HEK293 (cell line): ENCODE measurements around the gene ZNF668.

ENCODE experiments used
- CTCF ChIA-PET: fragments of 350-600 bp; formaldehyde crosslinking; extraction: SDS; loops from one replicate; lab custom pipeline; 2021; ENCODE audit warnings: antibody characterized with exemption; lab: Yijun Ruan, JAX
- POLR2A ChIA-PET: fragments of 300-600 bp; formaldehyde crosslinking; extraction: SDS; loops from one replicate; lab custom pipeline; 2020; ENCODE audit warnings: antibody characterized with exemption, inconsistent platforms; lab: Yijun Ruan, JAX
- H3K27ac ChIP-seq: fragments of 200-500 bp; sonication (Bioruptor generic); 2 replicates; pipeline ENCODE4 v1.5.1; 2014; ENCODE audit warnings: low read depth, low read length, control low read depth, inconsistent platforms; ENCODE audit errors: extremely low read depth
- H3K36me3 ChIP-seq, 2 experiments: fragments of 200-500 bp in 1 of 2; sonication (Bioruptor generic) in 1 of 2; 1 replicate in 1 of 2; 2 replicates in 1 of 2; pipeline ENCODE4 v1.5.1; 2014 to 2017; ENCODE audit warnings: inconsistent platforms in 2 of 2, low read length in 2 of 2; ENCODE audit not compliant: control insufficient read depth in 2 of 2, insufficient read depth in 1 of 2
- H3K4me1 ChIP-seq: fragments of 200-500 bp; sonication (Bioruptor generic); 2 replicates; pipeline ENCODE4 v1.5.1; 2014; ENCODE audit warnings: mild to moderate bottlenecking, low read length, inconsistent platforms; ENCODE audit not compliant: control insufficient read depth, insufficient read depth
- H3K4me3 ChIP-seq: 2 replicates; pipeline ENCODE4 v1.5.1; 2011; ENCODE audit warnings: low read depth, mild to moderate bottlenecking, control low read depth, low read length, moderate library complexity
- H3K9me3 ChIP-seq: fragments of 200-500 bp; sonication (Bioruptor generic); 2 replicates; pipeline ENCODE4 v1.5.1; 2014; ENCODE audit warnings: low read depth, low read length, inconsistent platforms; ENCODE audit not compliant: control insufficient read depth, insufficient read depth
- EGR2 ChIP-seq: fragments of 450-650 bp; formaldehyde crosslinking; IDR thresholded peaks from 2 replicates; pipeline ENCODE4 v1.5.1; 2016; ENCODE audit warnings: low read depth, missing biosample characterization, missing genetic modification characterization
- GLIS1 ChIP-seq: fragments of 450-650 bp; formaldehyde crosslinking; IDR thresholded peaks from 2 replicates; pipeline ENCODE4 v1.5.1; 2016; ENCODE audit warnings: missing biosample characterization, missing genetic modification characterization
- GLIS2 ChIP-seq: fragments of 450-650 bp; formaldehyde crosslinking; IDR thresholded peaks from 2 replicates; pipeline ENCODE4 v1.5.1; 2016; ENCODE audit warnings: missing biosample characterization, missing genetic modification characterization
- IKZF3 ChIP-seq: fragments of 450-650 bp; IDR thresholded peaks from 2 replicates; pipeline ENCODE4 v1.5.0; 2018; ENCODE audit warnings: missing biosample characterization, mild to moderate bottlenecking, missing genetic modification characterization, moderate library complexity
- KLF9 ChIP-seq: fragments of 450-650 bp; formaldehyde crosslinking; IDR thresholded peaks from 2 replicates; pipeline ENCODE4 v1.5.1; 2016; ENCODE audit warnings: missing biosample characterization, missing genetic modification characterization, low read depth
- SP3 ChIP-seq: fragments of 450-650 bp; formaldehyde crosslinking; IDR thresholded peaks from 2 replicates; pipeline ENCODE4 v1.5.1; 2016; ENCODE audit warnings: missing biosample characterization, missing genetic modification characterization
- TRIM28 ChIP-seq: IDR thresholded peaks from 2 replicates; pipeline ENCODE4 v1.6.1; 2011; ENCODE audit warnings: low read length, control low read depth, borderline replicate concordance
- ZFHX2 ChIP-seq: fragments of 450-650 bp; formaldehyde crosslinking; conservative IDR thresholded peaks from 2 replicates; pipeline ENCODE4 v1.5.1; 2016; ENCODE audit warnings: missing biosample characterization, missing genetic modification characterization
- ZNF10 ChIP-seq: fragments of 450-650 bp; formaldehyde crosslinking; IDR thresholded peaks from 2 replicates; pipeline ENCODE4 v1.5.1; 2017; ENCODE audit warnings: missing biosample characterization, missing genetic modification characterization
- ZNF184 ChIP-seq: fragments of 450-650 bp; IDR thresholded peaks from 2 replicates; pipeline ENCODE4 v1.5.1; 2018; ENCODE audit warnings: missing biosample characterization, mild to moderate bottlenecking, missing genetic modification characterization
- ZNF19 ChIP-seq: fragments of 450-650 bp; formaldehyde crosslinking; IDR thresholded peaks from 2 replicates; pipeline ENCODE4; 2016; ENCODE audit warnings: missing biosample characterization, missing genetic modification characterization, low read depth
- ZNF354C ChIP-seq: fragments of 450-650 bp; formaldehyde crosslinking; IDR thresholded peaks from 2 replicates; pipeline ENCODE4 v1.5.1; 2016; ENCODE audit warnings: missing biosample characterization, missing genetic modification characterization, low read depth, borderline replicate concordance
- ZNF521 ChIP-seq: fragments of 450-650 bp; formaldehyde crosslinking; IDR thresholded peaks from 2 replicates; pipeline ENCODE4 v1.5.1; 2017; ENCODE audit warnings: missing biosample characterization, mild to moderate bottlenecking, missing genetic modification characterization
- ZNF530 ChIP-seq: fragments of 450-650 bp; formaldehyde crosslinking; IDR thresholded peaks from 2 replicates; pipeline ENCODE4 v1.5.1; 2016; ENCODE audit warnings: low read depth, missing biosample characterization, missing genetic modification characterization
- ZNF560 ChIP-seq: fragments of 450-650 bp; formaldehyde crosslinking; IDR thresholded peaks from 2 replicates; pipeline ENCODE4 v1.5.1; 2017; ENCODE audit warnings: missing biosample characterization, missing genetic modification characterization, borderline replicate concordance
- ZNF571 ChIP-seq: fragments of 450-650 bp; formaldehyde crosslinking; IDR thresholded peaks from 2 replicates; pipeline ENCODE4 v1.5.0; 2017; ENCODE audit warnings: missing biosample characterization, missing genetic modification characterization
- ZNF677 ChIP-seq: fragments of 450-650 bp; IDR thresholded peaks from 2 replicates; pipeline ENCODE4 v1.5.0; 2018; ENCODE audit warnings: missing biosample characterization, mild to moderate bottlenecking, missing genetic modification characterization, moderate library complexity
- ZNF776 ChIP-seq: fragments of 450-650 bp; formaldehyde crosslinking; IDR thresholded peaks from 2 replicates; pipeline ENCODE4 v1.5.0; 2017; ENCODE audit warnings: missing biosample characterization, missing genetic modification characterization, borderline replicate concordance
- ZNF843 ChIP-seq: fragments of 450-650 bp; formaldehyde crosslinking; IDR thresholded peaks from 2 replicates; pipeline ENCODE4 v1.5.1; 2016; ENCODE audit warnings: missing biosample characterization, missing genetic modification characterization
- ZXDB ChIP-seq: fragments of 450-650 bp; formaldehyde crosslinking; IDR thresholded peaks from 2 replicates; pipeline ENCODE4 v1.5.1; 2016; ENCODE audit warnings: missing biosample characterization, missing genetic modification characterization
- TF ChIP-seq, protein P1 (sequence below): fragments of 450-650 bp; formaldehyde crosslinking; IDR thresholded peaks from 2 replicates; pipeline ENCODE4 v1.5.1; 2016; ENCODE audit warnings: missing biosample characterization, missing genetic modification characterization
- TF ChIP-seq, protein P2 (sequence below): fragments of 450-650 bp; IDR thresholded peaks from 2 replicates; pipeline ENCODE4 v1.5.1; 2018; ENCODE audit warnings: missing biosample characterization, mild to moderate bottlenecking, missing genetic modification characterization
- TF ChIP-seq, protein P3 (sequence below): fragments of 450-650 bp; formaldehyde crosslinking; IDR thresholded peaks from 2 replicates; pipeline ENCODE4 v1.5.1; 2017; ENCODE audit warnings: missing biosample characterization, missing genetic modification characterization

Gene ZNF668

DNA sequence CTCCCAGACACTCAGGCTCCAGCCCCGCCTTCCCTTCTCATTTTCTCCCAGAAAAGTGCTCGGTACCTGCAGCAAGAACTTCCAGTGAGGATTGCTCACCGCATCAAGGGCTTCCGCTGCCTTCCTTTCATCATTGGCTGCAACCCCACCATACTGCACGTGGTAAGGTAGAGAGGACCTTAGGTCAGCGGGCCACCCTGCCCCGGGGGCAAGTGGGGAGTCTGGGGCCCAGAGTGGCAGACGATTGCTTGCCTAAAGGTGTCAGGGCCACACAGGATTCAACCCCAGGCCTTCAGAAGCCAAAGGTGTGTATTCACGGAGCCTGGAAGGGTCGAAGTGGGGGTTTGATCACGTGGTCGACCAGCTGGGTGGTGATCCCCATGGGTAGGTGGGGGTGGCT lies 35.6 kb upstream of the ZNF668 start (continued):
- no peak for TF ChIP-seq TRIM28
- TF ChIP-seq ZNF521 (tag by site-specific recombination) = no peak

DNA sequence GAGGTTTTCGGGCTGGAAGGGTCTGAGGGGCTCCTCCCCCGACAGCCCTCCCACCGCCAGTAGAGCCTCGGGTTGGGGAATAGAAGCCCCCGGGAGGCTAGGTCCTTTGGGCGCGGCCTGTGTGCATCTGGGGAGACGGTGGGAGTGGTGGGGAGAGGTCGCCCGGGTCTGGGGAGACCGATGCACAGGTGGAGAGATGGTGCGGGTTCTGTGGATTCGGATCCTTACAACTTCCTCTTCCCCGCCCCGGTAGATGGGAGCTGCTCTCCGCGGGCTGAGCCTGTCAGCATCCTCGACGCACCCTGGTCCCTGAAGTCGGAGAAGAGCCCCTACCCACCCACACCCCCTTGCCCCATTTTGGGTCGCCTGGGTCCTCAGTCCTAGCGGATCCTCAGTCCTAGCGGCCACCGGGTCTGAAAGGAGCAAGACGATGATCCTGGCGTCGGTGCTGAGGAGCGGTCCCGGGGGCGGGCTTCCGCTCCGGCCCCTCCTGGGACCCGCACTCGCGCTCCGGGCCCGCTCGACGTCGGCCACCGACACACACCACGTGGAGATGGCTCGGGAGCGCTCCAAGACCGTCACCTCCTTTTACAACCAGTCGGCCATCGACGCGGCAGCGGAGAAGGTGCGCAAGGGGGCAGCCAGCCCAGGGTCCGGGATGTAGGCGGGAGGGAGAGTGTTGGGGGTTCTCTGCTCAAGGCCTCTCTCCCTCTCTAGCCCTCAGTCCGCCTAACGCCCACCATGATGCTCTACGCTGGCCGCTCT lies 34.9 kb upstream of the ZNF668 start:
- TF ChIP-seq ZNF843 (tag by site-specific recombination) (no peak), ZNF677 (no peak), ZNF10 (tag by site-specific recombination) (no peak), KLF9 (peak; percentile 10)
- TF ChIP-seq, protein P1, sequence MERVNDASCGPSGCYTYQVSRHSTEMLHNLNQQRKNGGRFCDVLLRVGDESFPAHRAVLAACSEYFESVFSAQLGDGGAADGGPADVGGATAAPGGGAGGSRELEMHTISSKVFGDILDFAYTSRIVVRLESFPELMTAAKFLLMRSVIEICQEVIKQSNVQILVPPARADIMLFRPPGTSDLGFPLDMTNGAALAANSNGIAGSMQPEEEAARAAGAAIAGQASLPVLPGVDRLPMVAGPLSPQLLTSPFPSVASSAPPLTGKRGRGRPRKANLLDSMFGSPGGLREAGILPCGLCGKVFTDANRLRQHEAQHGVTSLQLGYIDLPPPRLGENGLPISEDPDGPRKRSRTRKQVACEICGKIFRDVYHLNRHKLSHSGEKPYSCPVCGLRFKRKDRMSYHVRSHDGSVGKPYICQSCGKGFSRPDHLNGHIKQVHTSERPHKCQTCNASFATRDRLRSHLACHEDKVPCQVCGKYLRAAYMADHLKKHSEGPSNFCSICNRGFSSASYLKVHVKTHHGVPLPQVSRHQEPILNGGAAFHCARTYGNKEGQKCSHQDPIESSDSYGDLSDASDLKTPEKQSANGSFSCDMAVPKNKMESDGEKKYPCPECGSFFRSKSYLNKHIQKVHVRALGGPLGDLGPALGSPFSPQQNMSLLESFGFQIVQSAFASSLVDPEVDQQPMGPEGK = peak; percentile 14; the same call in 1 of the 2 replicates
- no peaks in the 10 kb centered on the region for H3K9me3 ChIP-seq
- H3K27ac ChIP-seq = peak overlapping the region; percentile 76; the same call in 1 of the 2 replicates
- peaks cover 0 to 43% of the 10 kb centered on the region in 2 experiments; a peak in 1 of 3 replicates for H3K36me3 ChIP-seq
- ChIA-PET POLR2A (interaction anchor here (1.0 to 1.1 kb wide), 2 partner anchors 9 to 33 kb away, joined by 3 to 4 read pairs; partner anchors contain the start of gene KAT8), CTCF (interaction anchor here (0.7 to 0.8 kb wide), 2 partner anchors 33 to 224 kb away, joined by 3 read pairs; no protein-coding TSS in a partner anchor)
- H3K4me3 ChIP-seq = peak overlapping the region; percentile 94
- H3K4me1 ChIP-seq = no peaks in the 10 kb centered on the region; the same call in none of the 2 replicates

DNA sequence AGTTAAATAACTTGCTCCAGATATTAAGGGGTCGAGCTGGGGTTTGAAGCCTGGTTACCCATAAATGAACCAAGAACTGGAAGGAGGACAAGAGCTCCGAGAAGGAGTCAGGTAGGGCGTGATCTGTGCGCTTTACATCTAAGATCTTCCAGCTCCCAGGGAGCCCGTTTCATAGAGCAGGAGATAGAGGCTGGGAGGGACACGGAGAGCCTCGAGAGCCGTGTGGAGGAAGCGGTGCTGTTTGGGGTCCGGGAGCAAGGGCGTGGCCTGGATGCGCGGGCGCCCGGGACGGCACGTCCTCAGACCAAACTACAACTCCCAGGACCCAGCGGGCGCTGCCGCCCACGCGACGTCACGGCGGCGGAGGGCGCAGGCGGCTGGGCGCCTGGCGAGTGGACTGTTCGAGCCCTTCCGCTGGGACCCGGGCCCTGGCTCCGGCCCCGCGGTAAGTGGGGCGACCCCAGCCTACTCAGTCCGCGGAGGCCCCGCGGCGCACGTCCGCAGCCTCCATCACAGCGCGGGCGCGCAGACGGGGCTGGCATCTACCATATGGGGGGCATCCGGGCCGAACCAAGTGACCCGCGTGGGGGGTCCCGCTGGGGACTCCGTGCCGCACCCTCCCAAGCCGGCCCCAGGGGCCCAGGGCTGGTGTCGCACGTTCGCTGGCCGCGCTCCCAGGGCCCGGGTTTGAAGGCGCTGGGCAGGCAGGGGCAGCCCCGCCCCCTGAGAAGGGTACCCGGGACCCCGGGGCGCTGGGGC lies 34.2 kb upstream of the ZNF668 start, which contains the start of gene BCKDK:
Gene BCKDK, plus strand, starts transcription at position 352 of the 759 bp plus-strand sequence. CDS start 838 bp downstream, outside the sequence.
- Histone ChIP-seq H3K36me3 (peaks cover 0 to 40% of the 10 kb centered on the region in 2 experiments; a peak in 1 of 3 replicates), H3K4me3 (peak within 1 kb of the TSS; percentile 94), H3K4me1 (no peaks in the 10 kb centered on the region; the same call in none of the 2 replicates), H3K27ac (peak within 1 kb of the TSS; percentile 76; the same call in 1 of the 2 replicates), H3K9me3 (no peaks in the 10 kb centered on the region)
- CTCF ChIA-PET = interaction anchor here (1.4 kb wide), 1 partner anchor 32 kb away, joined by 3 read pairs; no protein-coding TSS in a partner anchor
- POLR2A ChIA-PET = interaction anchor here (0.6 to 2.0 kb wide), 4 partner anchors 10 to 73 kb away, joined by 3 to 6 read pairs (median 4); partner anchors contain the start of genes KAT8, ZNF646 and ZNF668
- no peak for TF ChIP-seq ZNF19
- TF ChIP-seq ZNF560 = no peak
- peak; percentile 53; the same call in 1 of the 2 replicates for TF ChIP-seq ZXDB (tag by site-specific recombination)
- TF ChIP-seq ZNF354C (tag by site-specific recombination) = no peak
- peak; percentile 88 for TF ChIP-seq SP3 (tag by site-specific recombination)
- TF ChIP-seq GLIS1 (tag by site-specific recombination) = peak; percentile 74
- peak; percentile 77 for TF ChIP-seq EGR2 (tag by site-specific recombination)
- TF ChIP-seq ZFHX2 (tag by site-specific recombination) = peak; percentile 92
- no peak for TF ChIP-seq ZNF776 (tag by site-specific recombination)
- no peak for TF ChIP-seq IKZF3 (tag by site-specific recombination)
- TF ChIP-seq, protein P2, sequence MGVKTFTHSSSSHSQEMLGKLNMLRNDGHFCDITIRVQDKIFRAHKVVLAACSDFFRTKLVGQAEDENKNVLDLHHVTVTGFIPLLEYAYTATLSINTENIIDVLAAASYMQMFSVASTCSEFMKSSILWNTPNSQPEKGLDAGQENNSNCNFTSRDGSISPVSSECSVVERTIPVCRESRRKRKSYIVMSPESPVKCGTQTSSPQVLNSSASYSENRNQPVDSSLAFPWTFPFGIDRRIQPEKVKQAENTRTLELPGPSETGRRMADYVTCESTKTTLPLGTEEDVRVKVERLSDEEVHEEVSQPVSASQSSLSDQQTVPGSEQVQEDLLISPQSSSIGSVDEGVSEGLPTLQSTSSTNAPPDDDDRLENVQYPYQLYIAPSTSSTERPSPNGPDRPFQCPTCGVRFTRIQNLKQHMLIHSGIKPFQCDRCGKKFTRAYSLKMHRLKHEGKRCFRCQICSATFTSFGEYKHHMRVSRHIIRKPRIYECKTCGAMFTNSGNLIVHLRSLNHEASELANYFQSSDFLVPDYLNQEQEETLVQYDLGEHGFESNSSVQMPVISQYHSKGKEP (tag by site-specific recombination) = no peak
- no peak for TF ChIP-seq ZNF184 (tag by site-specific recombination)
- peak; percentile 94 for TF ChIP-seq GLIS2 (tag by site-specific recombination)
- no peak for TF ChIP-seq ZNF571 (tag by site-specific recombination)
- TF ChIP-seq, protein P3, sequence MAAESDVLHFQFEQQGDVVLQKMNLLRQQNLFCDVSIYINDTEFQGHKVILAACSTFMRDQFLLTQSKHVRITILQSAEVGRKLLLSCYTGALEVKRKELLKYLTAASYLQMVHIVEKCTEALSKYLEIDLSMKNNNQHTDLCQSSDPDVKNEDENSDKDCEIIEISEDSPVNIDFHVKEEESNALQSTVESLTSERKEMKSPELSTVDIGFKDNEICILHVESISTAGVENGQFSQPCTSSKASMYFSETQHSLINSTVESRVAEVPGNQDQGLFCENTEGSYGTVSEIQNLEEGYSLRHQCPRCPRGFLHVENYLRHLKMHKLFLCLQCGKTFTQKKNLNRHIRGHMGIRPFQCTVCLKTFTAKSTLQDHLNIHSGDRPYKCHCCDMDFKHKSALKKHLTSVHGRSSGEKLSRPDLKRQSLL (tag by site-specific recombination) = peak; percentile 98
- TF ChIP-seq ZNF530 (tag by site-specific recombination) = no peak
